NCI-H748 (cell line): ENCODE results near the gene ZFP92.
A peak's percentile ranks its signal among the peaks of the same experiment; 100 is the strongest.

Source experiments
- DNase-seq: peaks from one replicate; lab custom pipeline; 2025; ENCODE audit not compliant: unreplicated experiment; lab: John Stamatoyannopoulos, UW

ZFP92 gene

DNA sequence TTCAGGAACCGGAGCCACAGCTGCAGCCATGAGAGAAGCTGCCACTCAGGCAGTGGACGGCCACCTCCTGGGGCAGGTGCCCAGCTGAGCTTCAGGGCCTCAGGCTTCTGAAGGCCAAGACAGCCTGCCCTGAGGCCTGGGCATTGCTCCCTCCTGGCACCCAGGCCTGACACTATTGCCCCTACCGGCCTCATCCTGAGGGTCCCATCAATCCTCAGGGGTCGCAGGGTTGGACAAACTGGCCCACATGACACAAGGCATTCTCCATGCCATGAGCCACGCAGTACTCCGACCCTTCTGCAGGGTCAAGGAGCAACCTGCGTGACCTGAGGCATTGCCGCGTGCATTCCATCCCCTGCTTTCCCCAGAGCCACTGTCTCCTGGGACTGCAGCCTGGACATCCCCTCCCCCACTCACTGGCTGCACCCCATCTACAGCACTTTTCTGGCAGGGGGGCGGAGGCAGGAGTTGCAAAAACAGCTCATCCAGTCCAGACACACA, 3.0 kb upstream of the ZFP92 start:
- DNase-seq: no peak

DNA sequence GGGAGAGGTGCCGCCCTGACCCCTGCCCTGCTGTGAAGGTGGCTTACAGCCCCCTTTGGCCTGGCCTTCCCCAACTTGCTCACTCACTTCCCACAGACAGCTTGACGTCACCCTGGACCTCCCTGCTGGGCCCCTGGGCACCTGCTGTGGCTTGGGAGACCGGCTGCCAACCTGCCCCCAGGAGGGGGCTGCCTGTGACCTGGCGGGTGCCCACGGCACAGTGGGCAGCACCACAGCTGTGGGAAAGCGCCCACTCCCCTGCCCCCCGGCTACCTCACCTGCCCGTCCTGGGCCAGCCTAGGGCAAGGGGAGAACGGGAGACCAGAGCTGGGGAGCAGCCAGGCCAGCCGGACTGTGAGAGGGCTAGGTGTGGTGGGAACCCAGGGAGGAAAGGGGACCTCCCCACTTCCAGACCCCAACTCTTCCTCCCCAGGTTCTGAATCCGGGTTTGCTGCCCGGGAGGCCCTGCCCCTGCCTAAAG, 2.4 kb upstream of the ZFP92 start:
- no peak for DNase-seq

DNA sequence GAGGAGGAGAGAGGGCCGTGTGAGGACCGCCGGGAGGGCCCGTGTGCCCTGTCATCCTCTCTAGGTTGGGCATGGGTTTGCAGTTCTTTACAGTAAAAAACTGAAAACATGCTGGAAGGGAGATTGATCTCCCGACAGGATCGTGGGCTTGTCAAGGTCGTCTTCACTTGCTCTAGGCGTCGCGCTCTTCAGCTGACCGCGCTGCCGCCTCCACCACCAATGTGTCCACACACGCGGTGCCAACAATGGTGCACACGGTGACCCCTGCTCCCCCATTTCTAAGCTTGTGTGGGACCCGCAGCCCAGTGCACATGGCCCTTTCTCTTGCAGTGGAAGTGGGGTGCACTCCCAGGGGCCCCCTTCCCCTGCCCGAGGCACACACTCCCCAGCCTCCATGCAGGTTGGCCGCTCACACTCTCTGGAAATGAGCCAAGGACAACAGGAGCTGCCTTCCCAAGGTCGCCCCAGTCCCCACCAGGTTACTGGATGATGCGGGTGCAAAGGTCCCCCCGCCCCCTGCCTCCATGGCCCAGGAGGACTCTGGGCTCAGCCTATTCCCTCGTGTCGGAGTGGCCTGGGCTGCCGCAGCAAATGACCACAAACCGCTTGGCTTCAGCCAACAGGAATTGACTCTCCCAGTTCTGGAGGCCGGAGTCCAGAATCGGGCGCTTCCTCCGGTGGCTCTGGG, 1.7 kb upstream of the ZFP92 start:
- DNase-seq: no peak

DNA sequence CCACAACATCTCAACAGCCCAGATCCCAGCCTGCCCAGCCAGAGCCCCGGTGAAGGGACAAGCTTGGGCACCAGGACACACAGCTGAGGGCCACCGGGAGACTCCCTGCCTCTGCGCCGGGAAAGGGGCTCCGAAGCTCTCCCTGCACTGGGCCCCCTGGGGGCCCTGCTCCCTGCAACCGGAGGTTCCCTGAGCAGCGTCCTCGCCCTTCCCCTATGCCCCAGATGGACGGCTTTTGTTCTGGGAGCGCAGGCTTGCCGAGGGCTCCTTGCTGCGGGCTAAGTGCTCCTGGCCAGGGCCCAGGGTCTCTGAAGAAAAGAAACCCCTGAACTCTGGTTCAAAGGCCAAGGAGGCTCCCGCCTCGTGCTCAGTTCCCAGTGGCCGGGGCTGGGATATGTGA, 899 bp upstream of the ZFP92 start:
- no peak for DNase-seq

DNA sequence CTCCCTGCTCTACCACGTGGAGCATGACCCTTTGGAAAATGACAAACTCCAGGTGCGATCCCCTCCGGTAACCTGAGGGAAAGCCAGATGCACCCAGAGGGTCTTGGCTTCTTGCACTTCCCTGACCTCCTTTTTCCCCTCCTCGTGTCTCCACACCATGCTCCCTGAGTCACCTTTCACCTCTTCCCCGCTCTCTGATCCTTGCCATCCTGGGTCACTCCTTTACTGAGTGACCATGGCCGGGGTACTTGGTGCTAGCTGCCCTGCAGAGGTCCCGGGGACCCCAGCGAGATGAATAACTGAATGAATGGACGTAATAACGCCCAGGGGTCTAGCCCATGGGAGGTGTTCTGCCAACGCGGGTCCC, 401 bp upstream of the ZFP92 start:
- DNase-seq: no peak

DNA sequence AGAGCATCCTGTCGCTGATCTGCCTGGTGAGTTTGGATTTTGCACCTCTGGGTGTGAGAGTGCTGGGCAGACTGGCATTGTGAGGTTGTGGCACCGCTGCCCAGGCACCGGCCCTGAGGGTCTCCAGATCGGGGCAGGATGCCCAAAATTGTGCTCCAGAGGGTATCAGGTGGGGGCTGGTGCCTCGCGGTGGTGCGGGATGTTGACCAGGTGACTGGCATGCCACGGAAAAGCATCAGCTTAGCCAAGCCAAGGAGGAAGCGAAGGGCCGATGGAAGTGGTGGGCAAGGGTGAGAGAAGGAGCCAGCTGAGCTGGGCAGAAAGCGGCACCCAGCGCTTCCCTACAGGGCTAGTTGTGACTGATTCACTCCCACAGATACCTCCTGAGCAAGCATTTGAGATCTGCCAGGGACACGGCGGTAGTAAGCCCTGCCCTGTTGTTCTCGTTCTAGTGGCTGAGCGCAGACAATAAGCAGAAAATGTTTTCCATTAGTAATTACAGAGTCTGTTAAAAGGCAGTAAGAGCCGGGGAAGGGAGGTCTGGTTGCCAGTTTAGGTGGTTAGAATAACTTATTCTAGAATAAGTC, 809 bp downstream of the ZFP92 start:
- peak; percentile 53 for DNase-seq

DNA sequence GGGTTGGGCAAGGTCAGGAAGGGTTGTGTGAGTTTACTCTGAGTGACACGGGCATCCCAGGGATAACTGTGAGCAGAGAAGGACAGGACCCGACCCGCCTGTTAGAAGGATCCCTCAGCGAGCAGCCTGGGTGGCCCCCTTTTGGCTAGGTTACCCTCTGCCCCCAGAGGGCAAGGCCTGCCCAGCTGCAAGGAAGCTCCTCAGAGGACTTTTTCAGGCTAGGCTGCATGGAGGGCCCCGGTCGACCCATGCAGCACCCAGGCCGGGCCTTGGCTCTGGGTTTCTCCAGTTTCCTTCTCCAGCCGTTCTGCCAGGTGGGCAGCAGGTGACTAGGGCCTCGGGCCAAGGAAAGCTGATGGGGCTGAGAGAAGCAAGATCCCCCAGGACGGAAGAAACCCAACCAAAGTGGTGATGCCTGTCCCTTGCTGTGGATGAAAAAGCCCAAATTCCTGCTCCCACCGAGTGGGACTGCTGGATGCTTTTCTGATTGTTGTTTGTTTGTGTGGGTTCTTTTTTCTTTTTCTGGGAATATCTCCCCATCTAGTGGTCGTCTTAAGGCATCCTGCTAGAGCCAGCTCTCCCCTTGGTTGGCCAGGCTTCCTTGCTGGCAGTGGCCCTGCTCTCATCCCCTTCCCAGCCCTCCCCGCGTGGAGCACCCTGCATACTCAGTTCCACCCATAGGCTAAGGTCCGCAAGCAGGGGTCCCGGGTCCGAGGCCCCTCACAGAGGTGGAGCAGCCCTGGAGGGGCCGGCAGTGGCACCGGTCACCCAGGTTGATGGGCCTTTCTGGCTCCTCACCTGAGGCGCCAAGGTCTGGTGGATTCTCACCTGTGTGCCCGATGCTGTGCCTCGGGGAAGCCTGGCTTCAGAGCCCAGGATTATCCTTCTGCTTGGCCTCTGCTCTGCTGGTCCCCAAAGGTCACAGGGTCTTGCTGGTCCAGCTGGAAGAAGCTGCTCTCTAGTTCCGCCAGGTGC, 1.8 kb downstream of the ZFP92 start:
- no peak for DNase-seq

DNA sequence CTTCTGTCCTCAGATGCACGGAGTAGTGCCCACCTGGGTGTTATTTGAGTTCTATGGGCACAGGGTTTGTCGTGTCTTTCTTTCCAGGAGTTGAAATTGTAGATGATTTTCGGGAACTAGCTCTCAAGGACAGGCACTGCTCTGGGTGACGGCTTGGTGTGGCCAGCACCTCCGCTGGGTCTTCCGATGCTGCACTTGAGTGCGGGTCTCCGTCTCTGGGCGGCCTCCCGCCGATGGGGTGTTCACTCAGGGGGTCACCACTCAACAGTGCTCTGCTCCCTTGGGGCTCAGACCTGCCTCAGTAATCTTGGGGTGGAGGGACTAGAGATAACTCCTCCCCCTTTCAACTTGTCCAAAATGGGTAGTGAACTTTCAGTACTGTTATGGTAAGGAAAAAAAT, 2.5 kb downstream of the ZFP92 start:
- no peak for DNase-seq

DNA sequence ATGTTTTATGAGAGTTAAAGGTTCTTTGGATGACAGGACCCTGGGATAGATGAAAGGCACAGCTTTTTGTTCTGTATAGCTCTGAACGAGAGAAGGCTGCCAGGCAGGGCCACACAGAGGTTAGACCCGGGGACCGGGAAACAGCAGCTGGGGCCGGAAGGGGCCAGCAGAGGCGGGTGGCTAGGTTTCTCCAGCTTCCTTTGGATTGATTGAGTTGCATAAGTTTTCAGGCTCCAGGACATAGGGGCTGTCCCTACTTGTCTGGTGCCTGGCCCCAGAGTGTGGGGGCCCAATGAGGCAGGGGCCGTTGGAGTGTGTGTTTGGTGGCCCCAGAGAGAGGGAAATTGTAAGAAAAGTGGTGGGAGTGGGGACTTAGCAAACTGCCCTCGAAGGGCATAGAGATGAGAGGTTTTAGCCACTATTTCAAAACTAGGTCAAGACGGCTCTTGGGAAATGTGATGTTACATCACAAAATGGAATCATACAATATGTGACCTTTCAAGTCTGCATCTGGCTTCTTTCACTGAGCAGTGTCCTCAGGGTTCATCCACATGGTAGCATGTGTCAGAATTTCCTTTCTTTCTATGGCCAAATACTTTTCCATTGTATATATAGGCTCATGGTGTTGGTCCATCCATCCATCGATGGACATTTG, 3.7 kb downstream of the ZFP92 start:
- DNase-seq: no peak

DNA sequence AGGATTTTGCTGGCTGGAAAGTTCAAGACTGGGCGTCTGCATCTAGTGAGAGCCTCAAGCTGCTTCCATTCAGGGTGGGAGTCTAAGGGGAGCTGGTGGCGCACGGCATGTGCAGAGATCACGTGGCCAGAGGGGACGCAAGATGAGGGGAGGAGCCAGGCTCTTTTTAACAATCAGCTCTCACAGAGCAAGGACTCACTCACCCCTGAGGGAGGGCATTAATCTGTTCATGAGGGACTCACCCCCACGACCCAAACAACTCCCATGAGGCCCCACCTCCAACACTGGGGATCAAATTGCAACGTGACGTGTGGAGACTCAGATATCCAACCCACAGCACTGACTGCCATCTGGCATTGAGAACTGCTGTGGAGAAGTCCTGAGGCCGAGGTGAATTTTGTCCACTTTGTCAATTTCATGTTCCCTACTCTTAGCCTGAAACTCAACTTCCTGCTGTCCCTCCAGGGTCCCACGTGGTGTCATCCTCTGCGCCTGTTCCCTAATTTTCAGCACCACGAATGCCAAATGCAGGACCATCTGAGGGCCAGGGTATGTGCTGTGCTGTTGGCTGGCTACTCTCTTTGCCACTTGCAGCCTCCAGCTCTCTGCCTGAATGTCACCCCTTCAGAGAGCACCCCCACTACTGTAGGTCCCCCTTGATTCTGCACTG, 5.6 kb downstream of the ZFP92 start:
- DNase-seq: peak; percentile 9

DNA sequence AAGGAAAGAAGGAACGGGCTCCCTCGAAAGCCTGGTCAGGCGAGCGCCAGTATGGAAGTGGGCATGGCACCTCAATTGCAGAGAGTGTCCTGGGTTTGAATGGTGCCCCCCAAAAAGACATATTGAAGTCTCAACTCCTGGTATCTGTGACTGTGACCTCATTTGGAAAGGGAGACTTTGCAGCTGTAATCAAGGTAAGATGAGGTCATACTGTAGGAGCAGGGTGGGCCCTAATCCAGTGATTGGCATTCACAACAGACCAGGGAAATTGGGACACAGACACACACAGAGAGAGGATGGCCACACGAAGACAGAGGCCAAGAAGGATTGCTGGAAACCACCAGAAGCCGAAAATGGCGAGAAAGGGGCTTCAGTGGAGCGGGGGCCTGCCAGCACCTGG, 6.4 kb downstream of the ZFP92 start:
- DNase-seq: no peak

DNA sequence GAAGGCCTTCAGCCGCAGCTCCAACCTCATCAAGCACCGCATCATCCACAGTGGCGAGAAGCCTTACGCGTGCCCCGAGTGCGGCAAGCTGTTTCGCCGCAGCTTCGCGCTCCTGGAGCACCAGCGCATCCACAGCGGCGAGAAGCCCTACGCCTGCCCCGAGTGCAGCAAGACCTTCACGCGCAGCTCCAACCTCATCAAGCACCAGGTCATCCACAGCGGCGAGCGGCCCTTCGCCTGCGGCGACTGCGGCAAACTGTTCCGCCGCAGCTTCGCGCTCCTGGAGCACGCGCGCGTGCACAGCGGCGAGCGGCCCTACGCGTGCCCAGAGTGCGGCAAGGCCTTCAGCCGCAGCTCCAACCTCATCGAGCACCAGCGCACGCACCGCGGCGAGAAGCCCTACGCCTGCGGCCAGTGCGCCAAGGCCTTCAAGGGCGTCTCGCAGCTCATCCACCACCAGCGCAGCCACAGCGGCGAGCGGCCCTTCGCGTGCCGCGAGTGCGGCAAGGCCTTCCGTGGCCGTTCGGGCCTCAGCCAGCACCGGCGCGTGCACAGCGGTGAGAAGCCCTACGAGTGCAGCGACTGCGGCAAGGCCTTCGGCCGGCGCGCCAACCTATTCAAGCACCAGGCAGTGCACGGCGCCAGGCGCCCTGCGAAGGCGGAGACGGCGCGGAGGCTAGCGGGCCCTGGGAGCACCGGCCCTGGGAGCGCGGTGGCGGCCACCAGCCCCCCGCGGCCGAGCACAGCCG, 9.8 kb downstream of the ZFP92 start:
- no peak for DNase-seq

DNA sequence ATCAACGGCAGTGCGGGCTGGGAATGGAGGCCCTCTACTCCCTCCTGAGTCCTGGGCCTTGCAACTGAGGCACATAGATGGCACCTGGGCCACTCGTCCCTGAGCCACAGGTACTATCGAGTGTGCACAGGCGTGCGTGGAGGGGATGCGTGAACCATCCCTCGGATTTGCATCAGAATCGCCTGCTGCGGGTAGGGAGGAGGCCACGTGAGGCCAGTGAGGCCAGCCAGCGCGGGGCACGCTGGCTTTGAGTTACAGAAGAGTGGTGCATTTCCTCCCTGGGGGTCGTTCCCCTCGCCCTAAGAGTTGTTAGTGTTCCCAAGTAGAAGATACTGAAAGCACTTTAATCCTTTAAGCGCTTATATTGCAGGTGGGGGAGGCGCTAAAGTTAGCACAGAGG, 10.6 kb downstream of the ZFP92 start:
- no peak for DNase-seq

DNA sequence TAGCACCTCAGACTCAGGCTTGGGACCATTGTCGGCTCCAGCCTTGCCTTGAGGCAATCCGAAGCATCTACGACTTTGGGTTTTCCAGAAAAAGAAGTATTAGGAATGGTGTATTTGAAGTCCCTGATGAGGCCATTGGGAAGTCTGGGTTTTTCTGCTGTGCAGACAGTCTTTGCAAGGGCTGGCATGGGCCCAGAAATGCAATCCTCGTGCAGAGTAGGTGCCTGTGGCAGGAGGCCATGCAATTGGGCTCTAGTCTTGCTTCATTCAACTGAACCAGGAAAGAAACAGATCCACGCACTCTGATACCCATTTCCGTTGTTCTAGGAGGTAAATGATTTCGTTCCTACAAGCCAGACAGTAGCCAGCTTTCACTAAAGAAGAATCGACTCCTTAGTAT, 12.4 kb downstream of the ZFP92 start:
- DNase-seq: no peak

DNA sequence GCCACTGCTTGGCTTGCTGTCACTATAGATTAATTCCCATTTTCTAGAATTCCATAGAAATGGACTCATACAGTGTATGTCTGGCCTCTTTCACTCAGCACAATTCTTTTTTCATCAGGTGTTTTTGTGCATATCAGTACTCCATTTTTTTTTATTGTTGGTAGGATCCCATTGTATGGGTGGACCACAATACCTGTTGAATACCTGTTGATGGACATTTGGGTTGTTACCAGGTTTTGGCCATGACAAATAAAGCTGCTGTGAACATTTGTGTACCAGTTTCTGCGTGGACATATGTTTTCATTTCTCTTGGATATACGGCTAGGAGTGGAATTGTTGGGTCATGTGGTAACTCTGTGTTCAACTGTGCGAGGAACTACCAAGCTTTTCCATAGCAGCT, 14.9 kb downstream of the ZFP92 start:
- DNase-seq: no peak

DNA sequence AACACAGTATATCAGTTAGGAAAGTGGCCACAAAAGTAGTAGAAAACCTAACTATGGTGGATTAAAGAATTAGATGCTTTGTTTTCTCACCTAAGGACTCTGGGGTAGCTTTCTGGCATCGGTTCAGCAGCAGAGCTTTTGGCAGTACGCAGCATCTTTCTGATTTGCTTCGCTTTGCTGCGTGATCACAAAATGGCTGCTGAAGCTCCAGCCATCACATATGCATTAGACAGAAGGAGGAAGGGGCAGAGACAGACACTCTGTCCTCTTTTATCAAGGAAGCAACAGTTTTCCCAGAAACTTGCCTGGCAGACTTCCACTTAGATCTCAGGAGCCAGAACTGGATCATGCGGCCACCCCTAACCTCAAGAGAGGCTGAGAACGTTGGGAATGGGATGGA, 19.5 kb downstream of the ZFP92 start:
- DNase-seq: no peak

DNA sequence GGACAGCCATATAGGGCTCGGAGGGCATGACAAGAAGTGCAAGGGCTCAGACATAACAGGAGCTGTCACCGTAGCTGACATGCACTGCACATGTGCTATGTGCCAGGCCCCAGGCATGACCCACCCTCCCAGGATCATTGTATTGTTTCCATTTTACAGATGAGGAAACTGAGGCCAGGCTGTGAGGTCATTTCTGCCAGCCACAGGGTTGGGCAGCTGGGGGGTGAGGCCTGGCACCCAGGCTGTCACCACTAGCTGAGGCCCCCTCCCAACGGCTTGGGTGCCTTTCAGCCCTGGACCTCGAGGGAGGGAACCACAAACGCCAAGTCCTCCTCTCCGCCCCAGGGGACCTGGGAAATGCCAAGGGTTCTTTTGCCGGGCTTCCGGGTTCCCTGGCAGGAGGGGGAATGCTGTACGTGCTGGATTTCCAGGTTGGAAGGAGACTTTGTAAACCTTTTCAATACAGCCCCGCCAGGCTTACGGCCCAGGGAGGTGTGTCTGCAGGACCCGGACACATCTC, 21.9 kb downstream of the ZFP92 start:
- DNase-seq: no peak

DNA sequence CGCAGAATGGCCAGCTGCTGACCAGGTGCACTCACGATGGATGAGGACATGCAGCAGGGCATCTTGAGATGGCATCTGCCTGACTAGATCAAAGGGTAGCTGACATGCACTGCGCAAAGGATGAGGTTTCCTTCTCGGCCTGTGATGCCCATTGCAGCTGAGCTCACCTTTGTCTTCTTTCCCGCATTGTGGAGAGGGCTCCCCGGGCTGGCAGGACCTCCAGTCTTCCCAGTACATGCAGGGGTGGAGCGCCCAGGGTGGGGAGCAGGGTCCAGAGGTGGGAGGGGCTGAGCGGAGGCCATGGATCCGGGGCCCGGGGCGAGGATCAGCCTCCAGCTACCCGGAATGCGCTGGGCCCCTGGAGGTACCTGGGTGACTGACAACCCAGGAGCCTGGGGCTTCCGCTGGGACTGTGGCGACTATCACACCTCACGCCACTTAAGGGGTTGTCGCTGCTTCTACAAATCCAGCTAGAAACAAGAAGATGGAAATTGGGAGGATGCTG, 22.6 kb downstream of the ZFP92 start:
- no peak for DNase-seq

DNA sequence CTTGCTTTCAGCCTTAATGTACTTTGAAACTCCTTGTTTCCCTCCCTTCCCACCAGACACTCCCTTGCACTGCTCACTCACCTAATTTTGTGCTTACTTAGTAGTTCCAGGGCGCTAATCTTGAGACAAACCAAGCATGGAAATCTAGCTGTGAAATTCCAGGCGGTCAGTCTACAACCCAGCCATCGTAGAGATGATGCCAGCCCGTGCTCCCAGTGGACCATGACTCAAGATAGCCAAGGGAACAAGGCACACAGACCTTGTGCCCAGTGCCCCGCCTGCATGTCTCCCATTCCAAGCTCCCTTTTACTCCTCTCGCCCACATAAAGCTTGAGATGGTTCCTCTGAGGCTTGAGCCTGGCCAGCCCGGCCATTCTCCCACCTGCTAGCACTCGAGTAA, 23.5 kb downstream of the ZFP92 start:
- no peak for DNase-seq

DNA sequence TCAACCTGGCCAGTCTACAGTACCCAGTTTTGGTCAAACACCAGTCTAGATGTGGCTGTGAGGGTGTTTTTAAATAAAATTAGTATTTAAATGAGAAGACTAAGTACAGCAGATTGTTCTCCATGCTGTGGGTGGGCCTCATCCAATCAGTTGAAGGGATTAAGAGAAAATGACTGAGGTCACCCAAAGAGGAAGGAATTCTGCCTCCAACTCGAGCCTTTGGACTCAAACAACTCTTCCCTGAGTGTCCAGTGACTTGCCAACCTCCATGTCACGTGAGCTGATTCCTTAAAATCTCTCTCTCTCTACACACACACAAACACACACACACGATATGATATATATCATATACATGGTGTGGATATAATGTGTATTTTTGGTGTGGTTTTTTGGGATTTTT, 24.6 kb downstream of the ZFP92 start:
- DNase-seq: no peak
